ENCODE measurements around the gene DUSP16.

The DUSP16 gene

DNA sequence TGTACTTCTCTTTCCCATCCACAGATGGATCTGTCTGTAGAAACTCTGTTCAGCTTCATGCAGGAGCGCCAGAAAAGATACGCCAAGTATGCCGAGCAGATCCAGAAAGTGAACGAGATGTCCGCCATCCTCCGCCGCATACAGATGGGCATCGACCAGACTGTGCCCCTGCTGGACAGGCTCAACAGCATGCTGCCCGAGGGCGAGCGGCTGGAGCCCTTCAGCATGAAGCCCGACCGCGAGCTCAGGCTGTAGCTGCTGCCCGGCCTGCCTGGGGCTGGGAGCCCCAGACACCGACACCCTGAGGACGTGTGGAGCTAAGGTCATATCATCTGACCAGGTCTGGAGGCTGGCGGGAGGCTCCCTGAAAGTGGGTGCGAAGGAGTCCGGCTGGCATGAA is 97.1 kb downstream of the DUSP16 start:
- DNase-seq, result no peak

DNA sequence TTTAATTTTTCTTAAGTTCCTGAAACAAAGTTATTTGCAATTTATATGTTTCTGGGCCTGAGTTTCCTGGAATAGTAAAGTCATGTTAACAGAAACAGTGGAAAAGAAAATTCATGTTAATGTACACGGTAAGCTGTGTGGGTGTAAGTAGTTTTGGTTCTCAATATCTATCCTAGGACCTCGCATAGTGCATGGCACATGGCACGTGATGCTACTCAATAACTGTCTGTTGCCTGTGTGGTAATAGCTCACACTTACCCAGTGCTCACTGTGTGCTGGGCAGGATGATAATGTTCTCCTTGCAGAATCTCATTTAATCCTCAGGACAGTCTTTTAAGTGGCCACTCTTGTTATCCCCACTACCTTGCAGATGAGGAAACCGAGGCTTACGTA is 100.7 kb downstream of the DUSP16 start:
- DNase-seq, result no peak

DNA sequence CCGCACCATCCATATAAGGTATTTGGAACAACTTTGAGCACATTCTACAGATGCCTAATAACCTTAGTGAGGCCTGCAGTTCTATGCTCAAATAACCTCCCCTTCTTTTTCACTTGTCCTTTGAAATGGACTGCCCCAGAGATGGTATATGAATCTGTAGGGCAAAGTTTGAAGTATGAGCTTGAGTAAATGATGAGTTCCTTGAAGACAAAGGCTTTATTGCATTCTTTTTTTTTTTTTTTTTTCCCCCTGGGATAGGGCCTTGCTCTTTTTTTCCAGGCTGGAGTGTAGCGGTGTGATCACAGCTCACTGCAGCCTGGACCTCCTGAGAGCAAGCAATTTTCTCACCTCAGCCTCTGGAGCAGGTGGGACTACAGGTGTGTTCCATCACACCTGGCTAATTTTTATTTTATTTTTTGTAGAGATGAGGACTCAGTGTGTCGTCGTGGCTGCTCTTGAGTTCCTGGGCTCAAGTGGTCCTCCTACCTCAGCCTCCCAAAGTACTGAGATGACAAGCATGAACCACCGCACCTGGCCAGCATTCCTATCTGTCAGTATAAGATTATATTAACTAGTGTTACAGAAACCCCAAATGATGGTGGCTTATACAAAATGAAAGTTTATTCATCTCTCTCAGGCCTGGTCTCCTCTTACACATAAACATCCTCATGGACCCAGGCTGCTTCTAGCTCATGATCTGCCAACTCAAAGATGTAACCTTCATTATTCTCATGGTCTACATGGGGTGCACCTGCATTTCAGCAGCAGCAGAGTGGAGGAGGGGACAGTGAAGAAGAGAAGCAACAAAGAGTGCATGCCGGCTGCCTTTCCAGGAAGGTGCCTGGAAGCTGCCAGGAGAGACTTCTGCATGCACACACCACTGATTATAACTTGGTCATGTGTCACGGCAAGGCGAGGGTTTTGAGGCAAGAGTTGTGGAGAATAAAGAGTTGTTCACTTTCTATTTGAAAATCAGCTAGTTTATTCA is 101.4 kb downstream of the DUSP16 start:
- no peak for DNase-seq

DNA sequence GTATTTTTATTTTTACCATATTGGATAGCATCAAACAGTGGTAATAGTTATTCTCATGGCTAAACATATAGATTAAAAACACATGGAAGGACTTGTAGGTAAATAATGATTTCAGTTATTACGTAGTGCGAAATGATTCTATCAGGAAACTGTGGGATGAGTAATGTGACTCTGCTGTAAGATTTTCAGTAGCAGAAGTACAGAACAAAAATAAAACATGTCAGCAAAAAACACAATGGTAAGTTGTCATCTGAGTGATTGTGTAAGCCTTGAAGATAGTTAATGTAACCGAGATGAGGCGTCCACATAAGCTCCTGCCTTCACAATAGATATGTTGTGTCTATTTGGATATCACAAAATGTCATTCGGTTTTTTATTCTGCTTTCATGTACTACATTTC is 106.0 kb downstream of the DUSP16 start:
- no peak for DNase-seq

DNA sequence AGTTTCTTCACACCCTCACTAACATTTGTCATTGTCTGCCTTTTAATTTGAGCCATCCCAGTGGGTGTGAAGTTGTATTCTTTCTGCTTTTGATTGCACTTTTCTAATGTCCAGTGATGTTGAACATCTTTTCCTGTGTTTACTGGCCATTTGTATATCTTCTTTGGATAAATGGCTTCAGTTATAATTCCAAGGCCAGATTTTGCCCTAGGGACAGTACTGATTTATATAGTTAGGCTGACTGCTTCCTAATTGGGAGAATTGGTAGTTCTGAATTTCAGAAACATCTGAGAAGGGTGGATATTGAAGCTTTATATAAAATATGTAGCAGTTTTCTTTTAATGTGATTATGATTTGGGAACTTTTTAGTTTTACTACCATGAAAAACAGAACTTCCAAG is 108.3 kb downstream of the DUSP16 start:
- DNase-seq, result no peak

DNA sequence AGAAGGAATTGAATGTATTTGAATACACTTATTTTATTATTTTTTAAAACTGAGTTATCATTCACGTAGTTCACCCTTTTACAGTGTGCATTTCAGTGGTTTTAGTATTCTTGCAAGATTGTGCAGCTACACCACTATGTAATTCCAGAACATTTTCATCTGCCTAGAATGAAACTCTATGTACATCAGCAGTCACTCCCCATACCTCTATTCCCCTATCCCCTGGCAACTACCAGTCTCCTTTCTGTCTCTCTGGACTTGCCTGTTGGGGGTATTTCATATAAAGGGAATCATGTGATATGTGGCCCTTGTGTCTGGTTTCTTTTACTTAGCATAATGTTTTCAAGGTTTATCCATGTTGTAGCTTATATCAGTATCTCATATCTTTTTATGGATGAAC is 109.0 kb downstream of the DUSP16 start:
- DNase-seq, result no peak

DNA sequence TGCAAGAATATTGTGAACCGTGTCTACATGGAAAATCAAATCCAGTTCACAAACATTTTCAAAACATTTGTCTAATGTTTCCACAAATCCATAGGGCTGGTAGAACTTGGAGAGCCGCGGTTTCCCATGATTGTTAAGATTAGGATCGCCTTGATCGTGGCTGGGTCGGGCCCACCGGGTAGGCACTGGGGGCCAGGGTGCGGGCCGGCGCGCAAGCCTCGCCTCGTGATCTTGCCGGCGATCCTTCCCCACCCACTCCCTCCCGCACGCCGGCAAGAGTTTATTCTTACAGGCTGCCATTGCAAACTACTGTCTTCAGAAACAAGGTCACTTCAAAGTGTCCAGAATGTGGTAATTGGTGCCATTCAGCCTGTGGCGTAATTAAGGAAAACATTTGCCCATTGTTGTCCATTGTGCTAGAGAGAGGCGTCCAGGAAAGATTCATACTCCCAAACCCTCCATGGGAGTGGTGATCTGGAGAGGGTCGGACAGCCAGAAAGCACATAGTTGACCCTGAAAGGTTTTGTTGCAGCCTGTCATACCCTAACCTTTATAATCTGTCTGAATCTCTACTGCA is 110.2 kb downstream of the DUSP16 start:
- DNase-seq, result no peak

DNA sequence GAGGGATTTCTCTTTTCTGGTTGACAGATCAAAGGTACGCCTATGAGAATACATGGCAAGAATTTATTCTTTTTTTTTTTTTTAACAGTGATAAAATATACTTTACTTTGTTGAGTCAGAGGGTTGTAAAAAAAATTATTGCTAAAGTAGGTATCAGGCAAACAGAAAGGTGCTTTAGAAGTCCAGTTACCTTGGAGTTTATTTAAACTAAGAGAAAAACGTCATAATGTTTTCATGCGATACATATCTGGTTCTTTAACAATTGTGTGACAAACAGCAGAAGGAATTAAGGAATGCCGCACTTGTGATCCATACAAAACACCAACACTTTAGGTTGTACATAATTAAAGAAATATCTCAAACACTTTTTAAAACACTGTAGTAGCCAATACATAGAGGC is 111.6 kb downstream of the DUSP16 start:
- no peak for DNase-seq

DNA sequence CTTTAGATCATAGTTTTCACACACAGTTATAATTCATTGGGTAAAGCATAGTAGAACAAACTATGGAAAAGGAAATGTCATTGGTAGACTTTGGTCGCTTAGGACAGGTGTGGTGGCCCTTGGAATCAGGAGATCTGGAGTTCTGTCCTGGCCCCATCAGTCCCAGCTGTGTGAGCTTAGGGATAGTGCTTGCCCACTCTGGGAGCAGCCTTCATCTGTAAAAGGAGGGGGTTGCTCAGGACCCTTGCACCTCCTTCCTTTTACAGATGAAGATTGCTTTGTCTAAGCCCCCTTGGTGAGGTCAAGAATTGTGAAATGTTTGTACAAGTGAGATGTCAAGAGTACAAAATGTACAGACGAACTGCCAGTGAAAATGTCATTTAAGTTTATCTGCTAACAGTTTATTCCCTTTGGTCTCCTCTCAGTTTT is 112.6 kb downstream of the DUSP16 start:
- no peak for DNase-seq

DNA sequence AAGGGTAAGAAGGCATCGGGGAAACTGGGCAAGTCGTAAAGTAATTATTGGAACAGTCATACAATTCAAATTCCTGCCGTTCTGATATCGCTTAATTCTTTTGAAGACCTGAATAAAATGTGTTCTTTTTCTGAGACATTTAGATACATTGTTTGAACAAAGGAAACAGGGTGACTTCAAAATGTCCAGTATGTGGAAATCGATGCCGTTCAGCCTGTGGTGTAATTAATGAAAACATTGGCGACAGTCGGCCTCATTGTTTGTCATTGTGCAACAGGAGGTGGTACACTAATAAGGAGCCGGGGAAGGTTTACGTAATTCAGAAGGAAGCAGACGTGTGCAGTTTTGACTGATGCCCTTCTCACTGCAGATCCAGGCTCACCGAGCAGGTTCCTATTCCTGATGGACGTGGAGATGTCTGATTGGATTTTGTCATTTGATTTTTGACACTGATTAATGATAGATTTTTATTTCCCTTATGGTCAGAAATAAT is 113.1 kb downstream of the DUSP16 start:
- DNase-seq, result no peak

DNA sequence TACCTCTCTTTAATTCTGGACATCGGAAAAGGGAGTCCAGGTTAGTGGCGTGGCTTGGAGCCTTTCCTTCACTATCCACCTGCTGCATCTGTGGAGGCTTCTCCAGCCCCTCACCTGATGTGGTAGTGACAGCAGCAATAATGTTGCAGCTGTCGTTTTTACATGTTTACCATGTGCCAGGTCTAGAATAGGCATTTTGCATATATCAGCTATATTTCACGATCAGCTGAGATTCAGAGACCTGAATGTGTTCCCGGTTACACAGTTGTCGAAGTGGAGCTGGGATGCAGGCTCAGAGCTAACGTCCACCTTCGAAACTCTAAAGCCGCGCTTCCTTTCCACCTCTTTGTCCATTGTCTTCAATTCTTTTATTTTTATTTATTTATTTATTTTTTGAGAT is 114.8 kb downstream of the DUSP16 start:
- no peak for DNase-seq

DNA sequence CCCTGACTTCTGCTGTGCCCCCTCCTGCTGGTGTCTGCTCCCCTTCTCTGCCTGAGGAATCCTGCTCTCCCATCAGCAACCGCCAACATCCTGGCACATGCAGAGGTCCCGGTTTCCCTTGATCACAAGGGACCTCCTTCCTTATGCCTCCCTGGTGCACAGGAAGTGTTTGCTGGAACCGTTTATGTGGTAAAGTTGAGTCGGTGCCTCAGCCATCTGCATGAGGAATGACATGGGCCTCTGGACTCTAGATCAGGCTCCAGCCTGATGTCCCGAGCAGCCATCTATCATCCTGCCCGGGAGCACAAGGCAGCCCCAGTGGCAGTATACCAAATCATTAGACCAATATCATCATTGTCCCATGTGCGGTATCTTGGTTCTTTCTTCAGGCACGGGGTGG is 115.4 kb downstream of the DUSP16 start:
- no peak for DNase-seq

DNA sequence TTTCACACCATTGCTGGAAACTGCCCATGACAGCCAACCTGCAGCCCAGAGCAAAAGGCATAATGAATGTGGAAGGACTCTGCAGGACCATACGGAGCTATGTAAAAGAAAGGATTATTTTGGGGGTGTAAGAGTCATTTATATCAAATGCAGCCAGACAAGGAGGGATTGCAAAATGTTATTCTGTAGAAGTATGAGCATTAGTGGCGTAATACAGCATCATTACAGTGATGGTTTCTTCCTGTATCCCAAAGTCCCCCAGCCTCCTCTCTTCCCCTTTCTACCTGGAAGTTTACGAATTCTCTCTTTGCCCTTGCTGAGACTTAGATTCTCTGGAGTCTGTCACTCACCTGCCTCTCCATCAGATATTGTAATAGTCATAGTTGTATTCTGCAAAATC is 115.9 kb downstream of the DUSP16 start:
- DNase-seq, result no peak

DNA sequence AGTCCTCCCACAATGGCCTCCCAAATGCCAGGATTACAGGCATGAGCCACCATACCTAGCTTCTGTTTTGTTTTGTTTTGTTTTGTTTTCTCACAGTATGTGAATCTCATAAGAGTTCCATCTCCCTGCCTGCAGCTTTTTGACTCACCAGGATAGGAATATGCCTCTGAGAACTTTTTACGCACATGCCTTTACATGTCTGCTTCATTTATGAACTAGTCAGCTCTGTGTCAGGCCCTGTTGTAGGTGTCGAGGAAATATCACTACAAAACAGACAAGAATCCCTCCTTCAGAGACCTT is 116.8 kb downstream of the DUSP16 start:
- DNase-seq, result no peak

DNA sequence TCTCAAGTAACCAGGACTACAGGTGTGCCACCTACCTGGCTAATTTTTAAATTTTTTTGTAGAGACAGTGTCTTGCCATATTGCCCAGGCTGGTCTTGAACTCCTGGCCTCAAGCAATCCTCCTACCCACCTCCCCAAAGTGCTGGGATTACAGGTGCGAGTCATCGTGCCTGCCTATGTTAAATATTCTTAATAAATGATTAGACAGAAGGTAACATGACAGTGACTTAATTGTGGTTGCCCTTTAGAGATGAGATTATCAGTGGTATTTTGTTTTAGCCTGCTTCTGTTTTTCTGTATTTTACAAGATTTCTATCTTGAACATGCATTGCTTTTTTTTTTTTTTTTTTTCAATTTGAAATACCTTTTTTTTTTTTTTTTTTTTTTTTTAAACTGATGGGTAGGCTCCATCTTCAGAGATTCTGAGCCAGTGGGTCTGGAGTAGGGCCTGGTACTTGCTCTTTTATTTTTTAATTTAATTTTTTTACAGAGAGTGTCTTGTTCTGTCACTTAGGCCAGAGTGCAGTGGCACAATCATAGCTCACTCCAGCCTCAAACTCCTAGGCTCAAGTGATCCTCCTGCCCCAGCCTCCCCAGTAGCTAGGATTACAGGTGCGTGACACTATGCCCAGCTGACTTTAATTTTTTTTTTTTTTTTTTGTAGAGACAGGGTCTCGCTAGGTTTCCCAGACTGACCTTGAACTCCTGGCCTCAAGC is 117.3 kb downstream of the DUSP16 start:
- DNase-seq, result no peak

DNA sequence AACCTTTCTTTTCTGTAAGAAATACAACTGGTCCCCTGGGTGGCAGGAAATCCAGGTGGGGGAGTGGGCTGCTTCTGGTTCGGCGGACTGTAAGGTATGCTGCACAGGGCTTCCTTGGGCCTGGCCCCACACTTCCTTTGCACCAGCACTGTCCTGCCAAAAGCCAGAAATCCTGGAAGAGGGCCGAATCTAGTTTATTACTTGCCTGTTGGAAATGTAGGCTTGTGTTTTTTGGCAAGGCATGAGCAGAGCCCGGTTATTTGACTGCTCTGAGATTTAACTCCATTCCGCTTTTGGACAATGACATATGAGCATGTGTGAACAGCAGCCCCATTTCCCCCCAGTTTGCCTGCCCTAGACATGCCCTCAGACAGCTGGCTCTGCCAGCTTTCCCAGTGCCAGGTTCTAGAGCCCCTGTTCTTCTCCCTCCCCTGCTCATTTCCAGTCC is 119.2 kb downstream of the DUSP16 start:
- DNase-seq, result no peak

DNA sequence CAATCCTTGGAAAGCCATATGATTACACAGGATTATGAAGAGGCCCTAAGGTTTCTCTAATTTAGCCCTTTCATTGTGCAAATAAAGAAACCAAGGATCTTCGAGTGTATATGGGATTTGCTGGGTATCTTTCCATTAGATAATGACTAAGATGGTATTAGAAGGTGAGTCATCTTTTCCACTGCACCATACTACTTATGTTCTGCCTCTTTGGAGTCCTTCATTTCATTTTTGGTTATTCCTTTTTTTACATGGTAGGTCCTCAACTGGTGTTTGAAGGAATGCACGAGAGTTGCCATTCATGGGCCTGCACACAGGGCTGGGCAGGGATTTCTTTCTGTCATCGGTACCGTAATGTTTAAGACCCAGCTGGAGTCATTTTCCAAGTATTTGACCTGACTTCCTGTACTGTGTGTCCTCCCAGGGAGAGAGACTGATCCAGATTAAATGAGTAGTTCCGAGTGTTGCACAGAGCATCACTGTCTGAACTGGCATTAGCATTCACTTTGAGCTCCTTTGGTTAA is 120.1 kb downstream of the DUSP16 start:
- no peak for DNase-seq

DNA sequence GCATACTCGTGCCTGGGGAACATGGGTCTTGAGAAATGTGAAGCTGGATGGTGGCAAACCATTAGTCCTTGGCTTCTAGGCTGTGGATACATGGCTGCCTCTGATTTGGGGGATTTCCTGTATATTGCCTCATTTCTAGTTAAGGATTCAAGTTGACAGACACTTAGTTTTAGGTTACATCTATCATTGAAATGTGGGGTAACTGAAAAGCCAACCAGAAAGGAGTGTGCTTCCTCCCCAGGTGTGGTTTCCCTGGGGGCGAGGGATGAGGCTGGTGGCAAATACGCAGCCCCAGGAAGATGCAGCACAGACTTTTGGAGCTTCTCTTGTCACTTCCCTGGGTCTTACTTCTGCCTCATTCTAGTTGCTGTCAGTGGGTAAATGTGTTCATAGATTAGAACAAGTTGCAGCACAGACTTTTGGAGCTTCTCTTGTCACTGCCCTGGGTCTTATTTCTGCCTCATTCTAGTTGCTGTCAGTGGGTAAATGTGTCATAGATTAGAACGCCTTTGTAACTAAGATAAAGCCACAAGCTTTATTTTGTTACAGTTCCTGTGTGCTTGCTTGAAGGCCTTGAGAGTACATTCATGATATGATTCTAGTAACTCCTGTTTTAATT is 120.7 kb downstream of the DUSP16 start:
- DNase-seq, result no peak

DNA sequence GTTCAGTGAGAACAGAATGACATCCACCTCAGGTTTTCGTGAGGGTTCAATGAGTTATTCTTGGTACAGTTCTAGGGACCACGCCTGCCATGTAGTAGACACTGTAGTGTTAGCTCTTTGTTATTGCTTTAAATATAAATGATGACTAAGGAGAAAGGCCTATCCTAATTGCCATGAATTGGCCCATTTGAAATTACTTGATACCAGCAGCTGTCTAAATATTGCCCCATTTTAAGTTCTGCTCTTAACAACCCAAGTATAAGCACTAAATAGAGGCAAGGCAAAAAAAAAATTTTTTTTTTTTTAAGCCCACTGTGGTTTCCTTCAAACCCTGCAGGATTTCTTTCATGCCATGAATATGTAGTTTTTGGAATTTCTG is 121.2 kb downstream of the DUSP16 start:
- no peak for DNase-seq

DNA sequence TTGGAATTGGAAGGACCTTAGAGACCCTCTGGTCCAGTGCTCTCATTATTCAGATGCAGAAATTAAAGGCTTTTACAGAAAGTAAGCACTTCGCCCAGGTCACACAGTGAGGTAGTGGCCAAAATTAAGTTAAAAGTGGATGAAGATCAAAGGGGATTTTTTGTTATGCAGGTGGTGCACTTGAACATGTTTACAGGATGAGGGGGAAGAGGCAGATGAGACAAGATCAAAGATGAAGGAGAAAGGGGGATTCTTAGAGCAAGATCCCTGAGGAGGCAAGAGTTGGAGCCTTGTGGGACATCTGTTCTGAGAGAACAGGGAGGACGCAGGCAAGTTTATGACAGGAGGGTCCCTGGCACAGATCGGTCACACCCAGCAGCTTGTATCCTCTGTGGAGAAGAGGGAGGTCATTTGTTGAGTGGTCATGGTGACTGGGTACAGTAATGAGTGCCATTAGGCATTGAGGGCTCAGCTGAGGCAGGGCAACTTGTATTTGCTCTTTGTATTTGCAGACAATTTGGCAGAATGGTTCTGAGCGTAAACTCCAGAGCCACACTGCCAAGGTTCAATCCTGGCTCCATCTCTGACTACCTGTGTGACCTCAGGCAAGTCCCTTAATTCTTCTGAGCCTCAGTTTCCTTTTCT is 121.8 kb downstream of the DUSP16 start:
- peak; percentile 10 to 59 for DNase-seq

DNA sequence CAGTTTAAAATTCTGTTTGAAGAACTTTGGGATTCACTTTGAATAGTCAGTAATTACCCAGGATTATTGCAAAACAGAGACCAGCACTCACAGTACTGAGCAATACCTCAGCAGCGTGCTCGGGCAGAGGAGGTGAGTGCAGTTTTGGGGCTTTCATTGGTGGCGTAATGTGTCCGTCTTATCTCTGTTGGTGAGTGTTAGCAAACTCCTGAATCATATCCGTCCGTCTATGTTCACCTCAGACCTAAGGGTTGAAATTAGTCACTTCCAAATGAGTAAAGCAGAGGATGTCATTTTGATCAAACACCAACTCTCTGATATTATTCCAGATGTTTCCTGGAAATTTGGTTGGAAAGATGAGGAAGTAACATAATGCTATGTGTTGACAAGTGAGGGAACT is 123.0 kb downstream of the DUSP16 start:
- no peak for DNase-seq

DNA sequence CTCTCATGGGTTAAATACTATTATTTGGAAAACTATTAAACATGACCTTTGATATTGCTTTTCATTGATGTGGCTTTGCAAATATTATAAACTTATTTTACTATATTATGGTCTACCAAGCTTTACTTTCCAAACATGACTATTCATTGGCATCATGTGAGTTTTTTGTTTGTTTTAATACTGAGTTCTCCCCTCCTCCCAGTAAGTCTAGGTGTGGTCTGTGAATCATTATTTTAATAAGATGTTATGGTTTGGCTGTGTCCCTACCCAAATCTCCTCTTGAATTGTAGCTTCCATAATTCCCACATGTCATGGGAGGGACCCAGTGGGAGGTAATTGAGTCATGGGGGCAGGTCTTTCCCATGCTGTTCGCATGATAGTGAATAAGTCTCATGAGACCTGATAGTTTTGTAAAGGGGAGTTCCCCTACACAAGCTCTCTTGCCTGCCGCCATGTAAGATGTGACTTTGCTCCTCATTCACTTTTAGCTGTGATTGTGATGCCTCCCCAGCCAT is 125.8 kb downstream of the DUSP16 start:
- no peak for DNase-seq
